Right lobe of liver (tissue), 6 donors: ENCODE measurements around the gene ARMC2. TPM values are rescaled to one million over a fixed set of nuclear protein-coding genes. Genes with fewer than 3 reads are reported as not detected.
"Not testable (repeated sequence)": the region's sequence is repeated elsewhere in the genome, so short reads cannot be mapped to it uniquely, and the experiment has no call there.

Experiments used
- ATAC-seq, 4 donors: fragments of 200-7000 bp; cut with Tn5 transposase; one replicate each; pipeline ENCODE4 v1.9.1; 2020; ENCODE audit warnings: mild to moderate bottlenecking in 4 of 4, moderate library complexity in 4 of 4
- DNase-seq, 3 donors: peaks; one replicate each; pipeline ENCODE4 v3.0.0-alpha.2; 2020
- H3K27ac ChIP-seq, 3 donors: fragments of 200-600 bp; one replicate each; pipeline ENCODE4 v1.8.0; 2022
- H3K27me3 ChIP-seq, 2 donors: fragments of 200-600 bp; one replicate each; pipeline ENCODE4 v1.8.0; 2022
- H3K36me3 ChIP-seq, 4 donors: fragments of 200-600 bp; sonication (generic) in 1 of 4; one replicate each; pipeline versions ENCODE4 v1.5.1 to v1.8.0; 2017 to 2022; ENCODE audit warnings: control low read depth in 1 of 4
- H3K4me1 ChIP-seq, 4 donors: fragments of 200-600 bp; sonication (generic) in 1 of 4; one replicate each; pipeline versions ENCODE4 v1.5.1 to v1.8.0; 2017 to 2022; ENCODE audit warnings: control low read depth in 1 of 4
- H3K4me3 ChIP-seq, 3 donors: fragments of 200-600 bp; one replicate each; pipeline ENCODE4 v1.8.0; 2022
- H3K9me3 ChIP-seq, 4 donors: fragments of 200-600 bp; sonication (generic) in 1 of 4; one replicate each; pipeline versions ENCODE4 v1.5.1 to v1.8.0; 2017 to 2022; ENCODE audit warnings: control low read depth in 1 of 4
- POLR2A ChIP-seq: fragments of 450-650 bp; IDR thresholded peaks from one replicate; pipeline ENCODE4 v1.6.1; 2017; ENCODE audit warnings: antibody characterized with exemption, mild to moderate bottlenecking
- WGBS: methylation state at CpG from one replicate; pipeline ENCODE4 v1.1.6; 2018; ENCODE audit warnings: low coverage, low lambda C conversion rate; ENCODE audit not compliant: insufficient coverage; ENCODE audit errors: missing lambda C conversion rate; 5-methylcytosine and 5-hydroxymethylcytosine counted together
- intact Hi-C, 2 donors: fragments of 100-400 bp; cut with DNase I; formaldehyde crosslinking; loops; one replicate each; pipeline versions ENCODE4 v1.11.2 to v1.14.1; 2022
- total RNA-seq, 6 experiments: library from RNA; depleted of rRNA in 2 of 6; stranded (reverse); fragments of >200 nt in 2 of 6; fragmentation: NEBNext Ultra II Directional in 3 of 6; extraction: Animal tissue kit (Norgen Biotek cat#: 25700) in 3 of 6; gene quantifications; one replicate each; pipeline versions ENCODE4 v1.1.0 to v1.2.4, GENCODE V29; 2016 to 2023
- TF ChIP-seq, protein P1 (sequence below), 4 donors: fragments of 200-600 bp in 3 of 4; fragments of 450-650 bp in 1 of 4; IDR thresholded peaks; one replicate each; pipeline versions ENCODE4 v1.5.1 to v1.8.0; 2016 to 2022; ENCODE audit warnings: antibody characterized with exemption in 4 of 4, mild to moderate bottlenecking in 2 of 4
- donor health status: DM: no; HTN: yes; CAD: no.
- donor health status: DM: no; HTN: no; CAD: no.
- donor health status: DM: no; HTN: no; CAD: no.
- donor health status: DM: no; HTN: yes; CAD: no.
- donor health status: DM: no; HTN: yes; CAD: no.

Gene ARMC2
- total RNA-seq, 6 experiments from 2014 or later: 0.86 to 1.9 (median 1.0) TPM

DNA sequence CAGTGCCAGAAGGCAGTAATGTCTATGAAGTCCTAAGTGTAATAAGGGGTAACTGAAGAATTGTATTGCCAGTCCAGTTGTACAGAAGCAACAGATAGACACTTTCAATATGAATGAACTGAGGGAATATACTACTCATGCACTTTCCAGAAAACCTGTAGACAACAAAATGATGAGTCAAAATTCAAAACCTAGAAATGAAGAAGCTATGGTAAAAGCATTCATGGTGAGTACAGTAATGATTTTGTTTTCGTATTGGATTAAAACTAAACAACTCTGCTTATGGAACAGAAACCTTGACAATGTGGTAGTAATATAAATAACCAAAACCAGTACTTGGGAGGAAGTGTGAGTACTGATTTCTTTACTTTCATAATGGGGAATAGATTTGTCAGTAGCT lies 35.0 kb downstream of the ARMC2 start:
- peak in 1 of 4 donors; percentile 30 for ATAC-seq
- Histone ChIP-seq H3K36me3 (no peaks in the 10 kb centered on the region), H3K4me1 (no peaks in the 10 kb centered on the region), H3K27me3 (no peaks in the 10 kb centered on the region), H3K4me3 (no peak overlapping the region), H3K27ac (no peak overlapping the region), H3K9me3 (no peaks in the 10 kb centered on the region)
- TF ChIP-seq, protein P1, sequence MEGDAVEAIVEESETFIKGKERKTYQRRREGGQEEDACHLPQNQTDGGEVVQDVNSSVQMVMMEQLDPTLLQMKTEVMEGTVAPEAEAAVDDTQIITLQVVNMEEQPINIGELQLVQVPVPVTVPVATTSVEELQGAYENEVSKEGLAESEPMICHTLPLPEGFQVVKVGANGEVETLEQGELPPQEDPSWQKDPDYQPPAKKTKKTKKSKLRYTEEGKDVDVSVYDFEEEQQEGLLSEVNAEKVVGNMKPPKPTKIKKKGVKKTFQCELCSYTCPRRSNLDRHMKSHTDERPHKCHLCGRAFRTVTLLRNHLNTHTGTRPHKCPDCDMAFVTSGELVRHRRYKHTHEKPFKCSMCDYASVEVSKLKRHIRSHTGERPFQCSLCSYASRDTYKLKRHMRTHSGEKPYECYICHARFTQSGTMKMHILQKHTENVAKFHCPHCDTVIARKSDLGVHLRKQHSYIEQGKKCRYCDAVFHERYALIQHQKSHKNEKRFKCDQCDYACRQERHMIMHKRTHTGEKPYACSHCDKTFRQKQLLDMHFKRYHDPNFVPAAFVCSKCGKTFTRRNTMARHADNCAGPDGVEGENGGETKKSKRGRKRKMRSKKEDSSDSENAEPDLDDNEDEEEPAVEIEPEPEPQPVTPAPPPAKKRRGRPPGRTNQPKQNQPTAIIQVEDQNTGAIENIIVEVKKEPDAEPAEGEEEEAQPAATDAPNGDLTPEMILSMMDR (IDR thresholded peaks at IDR 0.05): no peak
- no peak for TF ChIP-seq POLR2A
- intact Hi-C loops: no loop called here
- no peak for DNase-seq
- 64% methylated on average over 1 of the region's 1 CpG for WGBS

DNA sequence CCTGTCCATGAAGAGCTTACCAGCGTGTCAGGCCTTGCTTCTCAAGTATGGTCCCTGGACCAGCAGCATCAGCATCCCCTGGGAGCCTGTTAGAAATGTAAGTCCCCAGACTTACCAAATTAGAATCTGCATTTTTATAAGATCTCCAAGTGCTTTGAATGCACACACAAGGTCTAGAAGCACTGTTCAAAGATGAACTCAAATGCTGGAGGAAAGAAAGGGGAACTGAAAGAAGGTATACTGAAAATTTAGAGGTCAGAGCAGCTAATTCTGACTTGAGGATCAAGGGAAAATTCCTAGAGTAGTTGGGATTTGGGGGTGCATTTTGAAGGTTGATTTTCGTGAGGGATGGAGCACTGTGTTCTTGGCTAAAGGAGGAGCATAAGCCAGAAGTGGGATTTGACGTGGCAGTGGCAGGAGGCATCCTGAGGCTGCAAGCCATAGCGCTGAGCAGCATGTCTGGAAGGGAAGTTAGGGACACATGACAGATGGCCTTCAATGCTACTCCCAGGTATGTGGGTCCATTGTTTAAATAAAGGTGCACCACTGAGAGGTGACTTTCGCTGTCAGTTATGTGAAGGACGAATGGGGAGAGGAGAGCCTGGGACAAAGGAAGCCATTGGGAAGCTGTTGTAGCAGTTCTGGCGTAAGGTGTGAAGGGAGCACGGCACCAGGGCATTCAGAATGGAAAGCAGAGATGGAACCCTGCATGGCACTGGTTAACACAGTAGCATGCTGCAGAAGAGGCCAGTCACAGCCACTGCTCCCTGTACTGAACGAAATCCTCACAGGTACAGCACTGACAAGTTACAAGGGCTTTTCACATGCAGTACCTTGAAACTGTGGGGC lies 36.2 kb downstream of the ARMC2 start:
- no peaks in the 10 kb centered on the region for H3K27me3 ChIP-seq
- 78% methylated on average over 8 of the region's 9 CpGs for WGBS
- TF ChIP-seq POLR2A: no peak
- TF ChIP-seq, protein P1 (IDR thresholded peaks at IDR 0.05): no peak
- no peaks in the 10 kb centered on the region for H3K36me3 ChIP-seq
- H3K4me3 ChIP-seq: no peak overlapping the region
- no peaks in the 10 kb centered on the region for H3K9me3 ChIP-seq
- DNase-seq (no peak), ATAC-seq (no peak)
- intact Hi-C loops: no loop called here
- no peak overlapping the region for H3K27ac ChIP-seq
- no peaks in the 10 kb centered on the region for H3K4me1 ChIP-seq

DNA sequence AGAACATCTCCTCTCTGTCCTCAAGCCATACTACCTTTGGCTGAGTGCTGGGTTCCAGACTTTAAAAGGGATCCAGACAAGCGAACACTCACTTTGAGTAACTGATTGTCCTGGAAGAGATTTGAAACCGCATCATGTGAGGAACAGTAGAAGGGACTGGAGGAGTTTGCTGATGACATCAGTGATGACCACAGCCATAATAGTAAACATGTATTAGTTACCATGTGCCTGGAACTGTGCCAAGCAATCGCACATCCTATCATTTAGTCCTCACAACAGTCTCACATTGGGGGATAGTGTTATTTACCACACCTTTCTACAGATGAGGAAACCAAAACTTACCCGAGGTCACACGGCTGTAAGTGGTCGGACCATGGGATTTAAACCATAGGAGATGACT lies 39.8 kb downstream of the ARMC2 start:
- no peak for ATAC-seq
- WGBS: 62% methylated on average over 3 of the region's 6 CpGs

DNA sequence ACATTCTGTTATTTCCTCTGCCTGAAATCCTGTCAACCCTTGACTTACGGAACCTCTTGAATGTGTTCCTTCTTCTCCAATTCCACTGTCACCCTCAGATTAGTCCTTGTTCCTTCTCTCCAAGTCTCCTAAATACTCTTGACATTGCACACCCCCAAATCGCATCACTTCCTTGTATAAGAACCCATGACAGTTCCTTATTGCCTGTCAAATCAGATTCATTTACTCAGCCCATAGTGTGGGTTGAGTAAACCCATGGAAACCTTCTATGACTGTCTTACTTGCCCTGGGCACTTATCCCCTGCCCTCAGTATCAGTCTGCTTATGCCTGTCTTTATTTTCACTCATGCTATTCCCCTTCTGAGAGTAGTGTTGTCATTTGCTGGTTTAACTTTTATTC lies 40.5 kb downstream of the ARMC2 start:
- H3K4me1 ChIP-seq: peaks cover 0 to 8% (median 0%) of the 10 kb centered on the region in 4 donors
- peak in 3 of 4 donors; percentile 24 to 64 (median 50) for ATAC-seq
- intact Hi-C loops: no loop called here
- H3K36me3 ChIP-seq: no peaks in the 10 kb centered on the region
- H3K27me3 ChIP-seq: no peaks in the 10 kb centered on the region
- no peaks in the 10 kb centered on the region for H3K9me3 ChIP-seq
- TF ChIP-seq POLR2A: no peak
- TF ChIP-seq, protein P1 (IDR thresholded peaks at IDR 0.05): no peak
- DNase-seq: no peak
- H3K4me3 ChIP-seq: no peak overlapping the region
- no peak overlapping the region for H3K27ac ChIP-seq
- 79% methylated on average over 2 of the region's 2 CpGs for WGBS

More for the DNA sequence above, 39.8 kb downstream of the ARMC2 start:
- H3K36me3 ChIP-seq: no peaks in the 10 kb centered on the region
- H3K9me3 ChIP-seq: no peaks in the 10 kb centered on the region
- intact Hi-C loops: no loop called here
- no peak overlapping the region for H3K4me3 ChIP-seq
- no peak overlapping the region for H3K27ac ChIP-seq
- peaks cover 0 to 1% (median 0%) of the 10 kb centered on the region in 4 donors for H3K4me1 ChIP-seq
- no peaks in the 10 kb centered on the region for H3K27me3 ChIP-seq
- DNase-seq: no peak
- TF ChIP-seq, protein P1 (IDR thresholded peaks at IDR 0.05): no peak
- TF ChIP-seq POLR2A: no peak

DNA sequence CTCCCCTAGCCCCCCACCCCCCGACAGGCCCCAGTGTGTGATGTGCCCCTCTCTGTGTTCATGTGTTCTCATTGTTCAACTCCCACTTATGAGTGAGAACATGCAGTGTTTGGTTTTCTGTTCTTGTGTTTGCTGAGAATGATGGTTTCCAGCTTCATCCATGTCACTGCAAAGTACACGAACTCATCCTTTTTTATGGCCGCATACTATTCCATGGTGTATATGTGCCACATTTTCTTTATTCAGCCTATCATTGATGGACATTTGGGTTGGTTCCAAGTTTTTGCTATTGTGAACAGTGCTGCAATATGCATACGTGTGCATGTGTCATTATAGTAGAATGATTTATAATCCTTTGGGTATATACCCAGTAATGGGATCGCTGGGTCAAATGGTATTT lies 42.7 kb downstream of the ARMC2 start:
- intact Hi-C loops: loop anchor here in 1 of 2 donors (10.0 kb wide), 1 partner anchor 346 kb away; no protein-coding TSS in a partner anchor
- H3K9me3 ChIP-seq, H3K36me3 ChIP-seq, H3K27me3 ChIP-seq, ATAC-seq, H3K27ac ChIP-seq, DNase-seq, H3K4me3 ChIP-seq: not testable (repeated sequence)
- WGBS: 97% methylated on average over 3 of the region's 5 CpGs
- peaks cover 0 to 13% (median 0%) of the 10 kb centered on the region in 4 donors for H3K4me1 ChIP-seq
